Heart left ventricle (tissue), 16 donors: Measurements from ENCODE around the gene VPS35L. TPM values are rescaled to one million over a fixed set of nuclear protein-coding genes. Genes with fewer than 3 reads are reported as not detected.

Source experiments
- ATAC-seq, 4 donors: fragments of 200-7000 bp; cut with Tn5 transposase; one replicate each; pipeline ENCODE4 v1.9.1; 2020 to 2022; ENCODE audit warnings: moderate library complexity in 4 of 4, mild to moderate bottlenecking in 3 of 4, moderate number of reproducible peaks in 1 of 4
- DNase-seq, 5 donors: peaks; one replicate each; pipeline ENCODE4 v3.0.0-alpha.2; 2020
- H3K27ac ChIP-seq, 12 donors: fragments of 200-600 bp; sonication (generic) in 4 of 12; one replicate each; pipeline versions ENCODE4 v1.5.0 to v1.8.0; 2016 to 2022; ENCODE audit warnings: mild to moderate bottlenecking in 2 of 12
- H3K27me3 ChIP-seq, 9 donors: fragments of 200-600 bp; sonication (generic) in 2 of 9; one replicate each; pipeline versions ENCODE4 v1.5.1 to v1.8.0; 2016 to 2022; ENCODE audit warnings: mild to moderate bottlenecking in 3 of 9
- H3K36me3 ChIP-seq, 9 donors: fragments of 200-600 bp; sonication (generic) in 2 of 9; one replicate each; pipeline versions ENCODE4 v1.5.0 to v1.8.0; 2018 to 2022; ENCODE audit warnings: mild to moderate bottlenecking in 2 of 9
- H3K4me1 ChIP-seq, 12 donors: fragments of 200-600 bp; sonication (generic) in 4 of 12; one replicate each; pipeline versions ENCODE4 v1.5.0 to v1.8.0; 2016 to 2022; ENCODE audit warnings: mild to moderate bottlenecking in 3 of 12
- H3K4me3 ChIP-seq, 12 donors: fragments of 200-600 bp; sonication (generic) in 4 of 12; one replicate each; pipeline versions ENCODE4 v1.5.0 to v1.8.0; 2017 to 2022; ENCODE audit warnings: mild to moderate bottlenecking in 9 of 12, moderate library complexity in 4 of 12
- H3K9me3 ChIP-seq, 12 donors: fragments of 200-600 bp; sonication (generic) in 4 of 12; one replicate each; pipeline versions ENCODE4 v1.5.0 to v1.8.0; 2016 to 2022; ENCODE audit warnings: mild to moderate bottlenecking in 1 of 12
- CTCF ChIP-seq, 12 donors: fragments of 200-600 bp; sonication (generic) in 4 of 12; IDR thresholded peaks; one replicate each; pipeline versions ENCODE4 v1.5.0 to v1.8.0; 2018 to 2022; ENCODE audit warnings: antibody characterized with exemption in 12 of 12, mild to moderate bottlenecking in 5 of 12
- POLR2A ChIP-seq, 2 donors: fragments of 450-650 bp; IDR thresholded peaks; one replicate each; pipeline ENCODE4 v1.6.1; 2017; ENCODE audit warnings: antibody characterized with exemption in 2 of 2, mild to moderate bottlenecking in 2 of 2, moderate library complexity in 2 of 2
- WGBS, 4 donors: extraction: QIAGEN DNeasy Blood & Tissue Kit in 2 of 4; methylation state at CpG; one replicate each; pipeline versions ENCODE4 v1.1.5 to v1.1.7; 2013 to 2018; 5-methylcytosine and 5-hydroxymethylcytosine counted together
- intact Hi-C, 10 donors: fragments of 100-400 bp; cut with DNase I; formaldehyde crosslinking; loops; one replicate each; pipeline versions ENCODE4 v1.11.1 to v1.14.2; 2022
- polyA plus RNA-seq, 2 donors: library from polyadenylated mRNA; stranded (reverse); fragments of 200-250 nt; gene quantifications; one replicate each; pipeline ENCODE4 v1.2.3, GENCODE V29; 2013
- total RNA-seq, 9 donors: library from RNA; depleted of rRNA in 2 of 9; stranded (reverse); fragments of >200 nt in 2 of 9; fragmentation: NEBNext Ultra II Directional in 3 of 9; extraction: Animal tissue kit (Norgen Biotek cat#: 25700) in 3 of 9; gene quantifications; one replicate each; pipeline versions ENCODE4 v1.1.0 to v1.2.4, GENCODE V29; 2016 to 2023
- donor health status: ischemic (EF 13 %, LVEDD 7.1; RV severe dilation, severe dysfunction).
- donor health status: healthy with polysubstance abuse.
- donor health status: DM: no; HTN: yes; CAD: no.
- donor health status: DM: no; HTN: no; CAD: no.
- donor health status: ischemic (EF 25% LVEDD 6.9; RV normal size, moderate dysfunction).
- donor health status: ischemic (EF 25% LVEDD 5.7; RV mildly dilated, moderate dysfunction).
- donor health status: healthy.
- donor health status: DM: yes; HTN: yes; CAD: no.
- donor health status: ischemic (EF 35%, LVEDD 5.7; RV mildly dilated, moderate dysfunction).
- donor health status: nonischemic (EF 11% LVEDD 7.7; RV severe dilation, severe dysfunction).
- donor health status: DM: yes; HTN: yes; CAD: no.
- donor health status: PGD.
- donor health status: ischemic (EF 29% LVEDD 5.4; RV normal size, mild dysfunction).
- donor health status: nonischemic (EF 23%, LVEDD 6.1; RV moderate dilation, normal function).

Gene VPS35L
- total and polyA plus RNA-seq, 11 donors = 13.7 to 47.3 (median 24.4) TPM

- no peak for DNase-seq
- peaks cover 0 to 5% (median 0%) of the 10 kb centered on the region in 9 donors for H3K36me3 ChIP-seq
- no peaks in the 10 kb centered on the region for H3K27me3 ChIP-seq
- WGBS, 4 donors = 73 to 81% (median 77%) methylated on average over 11 of the region's 11 CpGs
- TF ChIP-seq POLR2A (IDR thresholded peaks at IDR 0.05) (no peak), CTCF (IDR thresholded peaks at IDR 0.05) (no peak)
- H3K4me1 ChIP-seq = peaks cover 0 to 30% (median 18%) of the 10 kb centered on the region in 12 donors
- intact Hi-C loops = no loop called here
- no peak for ATAC-seq
- H3K9me3 ChIP-seq = no peaks in the 10 kb centered on the region
- peak overlapping the region in 1 of 12 donors; percentile 49 for H3K27ac ChIP-seq
- H3K4me3 ChIP-seq = no peak overlapping the region
Observed at GRCh38 chr16:19722269-19722952, 166.9 kb downstream of the VPS35L start.

GRCh38 chr16:19722981-19723380 lies 167.5 kb downstream of the VPS35L start:
- intact Hi-C loops = no loop called here
- Histone ChIP-seq H3K27me3 (no peaks in the 10 kb centered on the region), H3K27ac (no peak overlapping the region), H3K4me1 (peaks cover 0 to 30% (median 18%) of the 10 kb centered on the region in 12 donors), H3K36me3 (peaks cover 0 to 5% (median 0%) of the 10 kb centered on the region in 9 donors), H3K4me3 (no peak overlapping the region), H3K9me3 (no peaks in the 10 kb centered on the region)
- 82 to 88% (median 84%) methylated on average over 7 of the region's 7 CpGs for WGBS, 4 donors
- TF ChIP-seq CTCF (IDR thresholded peaks at IDR 0.05) (no peak), POLR2A (IDR thresholded peaks at IDR 0.05) (no peak)
- DNase-seq = no peak
- ATAC-seq = no peak

DNA sequence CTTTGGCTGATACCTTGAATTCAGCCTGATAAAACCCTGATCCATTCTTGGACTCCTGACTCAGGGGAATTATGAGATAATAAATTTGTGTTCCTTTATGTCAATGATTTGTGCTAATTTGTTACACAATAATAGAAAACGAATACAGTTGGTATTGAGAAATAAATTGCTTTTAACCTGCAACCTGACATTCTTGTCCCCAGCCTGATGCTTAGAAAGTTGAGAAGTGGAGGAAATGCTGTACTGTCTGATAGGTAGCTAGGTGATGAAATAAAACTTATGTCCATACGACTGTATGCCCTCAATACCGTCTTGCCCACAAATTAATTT lies 173.1 kb downstream of the VPS35L start:
- Histone ChIP-seq H3K4me3 (no peak overlapping the region), H3K36me3 (peaks cover 0 to 16% (median 0%) of the 10 kb centered on the region in 9 donors), H3K4me1 (peaks cover 0 to 10% (median 1%) of the 10 kb centered on the region in 12 donors), H3K9me3 (no peaks in the 10 kb centered on the region), H3K27me3 (no peaks in the 10 kb centered on the region), H3K27ac (no peak overlapping the region)
- WGBS, 4 donors = 83 to 94% (median 91%) methylated on average over 3 of the region's 3 CpGs
- TF ChIP-seq POLR2A (IDR thresholded peaks at IDR 0.05) (no peak), CTCF (IDR thresholded peaks at IDR 0.05) (no peak)
- intact Hi-C loops = no loop called here
- ATAC-seq = no peak
- no peak for DNase-seq

- peaks cover 0 to 20% (median 0%) of the 10 kb centered on the region in 9 donors for H3K36me3 ChIP-seq
- 76 to 82% (median 80%) methylated on average over 6 of the region's 6 CpGs for WGBS, 4 donors
- H3K27ac ChIP-seq = peak overlapping the region in 2 of 12 donors; percentile 19 to 29
Observed at GRCh38 chr16:19733551-19733950, 178.0 kb downstream of the VPS35L start.

More at GRCh38 chr16:19733551-19733950, 178.0 kb downstream of the VPS35L start:
- Histone ChIP-seq H3K27me3 (no peaks in the 10 kb centered on the region), H3K4me3 (no peak overlapping the region), H3K9me3 (no peaks in the 10 kb centered on the region), H3K4me1 (peaks cover 0 to 36% (median 16%) of the 10 kb centered on the region in 12 donors)
- TF ChIP-seq CTCF (IDR thresholded peaks at IDR 0.05) = no peak
- no peak for TF ChIP-seq POLR2A (IDR thresholded peaks at IDR 0.05)
- no peak for DNase-seq
- intact Hi-C loops = no loop called here
- no peak for ATAC-seq
